GM10266 (cell line): ENCODE results near the gene TMEM212.
"Not testable (repeated sequence)": the region's sequence is repeated elsewhere in the genome, so short reads cannot be mapped to it uniquely, and the experiment has no call there.

Source experiments
- DNase-seq: peaks from one replicate; pipeline ENCODE4 v3.0.0; 2012; ENCODE audit errors: extremely low spot score
- CTCF ChIP-seq: IDR thresholded peaks from 2 replicates; pipeline ENCODE4 v1.5.1; 2012; ENCODE audit warnings: mild to moderate bottlenecking, low read depth; ENCODE audit not compliant: control insufficient read depth, insufficient read depth; ENCODE audit errors: missing control alignments

The TMEM212 gene

GRCh38 chr3:171813897-171814460 is 29.2 kb upstream of the TMEM212 start:
- peak; percentile 68 for DNase-seq
- TF ChIP-seq CTCF, result peak; percentile 5

- DNase-seq, result not testable (repeated sequence)
These were observed 28.5 kb upstream of the TMEM212 start for GRCh38 chr3:171814662-171815061.

- no peak for DNase-seq
- no peak for TF ChIP-seq CTCF
These were observed 27.1 kb upstream of the TMEM212 start for GRCh38 chr3:171815973-171816595.

- DNase-seq, result no peak
- no peak for TF ChIP-seq CTCF
These were observed 25.9 kb upstream of the TMEM212 start for GRCh38 chr3:171817074-171817800.

GRCh38 chr3:171821044-171821443 is 22.1 kb upstream of the TMEM212 start:
- TF ChIP-seq CTCF, result no peak

GRCh38 chr3:171821778-171822358 is 21.3 kb upstream of the TMEM212 start:
- no peak for TF ChIP-seq CTCF

More at GRCh38 chr3:171821044-171821443, 22.1 kb upstream of the TMEM212 start:
- no peak for DNase-seq

GRCh38 chr3:171822431-171823106 is 20.6 kb upstream of the TMEM212 start:
- TF ChIP-seq CTCF, result no peak
- no peak for DNase-seq

More at GRCh38 chr3:171821778-171822358, 21.3 kb upstream of the TMEM212 start:
- DNase-seq, result no peak
